HUES64 (cell line): ENCODE results near the gene SLC25A21.

Source experiments
- H3K27ac ChIP-seq: 2 replicates; pipeline ENCODE4 v1.7.0; 2013; ENCODE audit warnings: low read depth, low read length, inconsistent platforms
- H3K27me3 ChIP-seq: 2 replicates; pipeline ENCODE4 v1.6.1; 2013; ENCODE audit warnings: mild to moderate bottlenecking, low read length; ENCODE audit not compliant: insufficient read depth
- H3K36me3 ChIP-seq: 2 replicates; pipeline ENCODE4 v1.6.1; 2013; ENCODE audit warnings: mild to moderate bottlenecking, low read length; ENCODE audit not compliant: insufficient read depth
- H3K4me1 ChIP-seq: 2 replicates; pipeline ENCODE4 v1.6.1; 2013; ENCODE audit warnings: mild to moderate bottlenecking, low read length, moderate library complexity; ENCODE audit not compliant: insufficient read depth
- H3K4me3 ChIP-seq: 2 replicates; pipeline ENCODE4 v1.5.1; 2013; ENCODE audit warnings: mild to moderate bottlenecking, low read length, moderate library complexity
- H3K9ac ChIP-seq: 2 replicates; pipeline ENCODE4 v1.6.1; 2013; ENCODE audit warnings: mild to moderate bottlenecking, low read depth, low read length
- H3K9me3 ChIP-seq: 2 replicates; pipeline ENCODE4 v1.6.1; 2013; ENCODE audit warnings: low read depth, low read length; ENCODE audit not compliant: insufficient read depth
- WGBS: fragments of 150-250, 120-280 bp; methylation state at CpG from one replicate; pipeline ENCODE4 v1.1.7; 2013; ENCODE audit warnings: missing lambda C conversion rate; 5-methylcytosine and 5-hydroxymethylcytosine counted together

The SLC25A21 gene

GRCh38 chr14:36935976-36936678, 236.3 kb downstream of the SLC25A21 start:
- no peak overlapping the region for H3K27ac ChIP-seq

DNA sequence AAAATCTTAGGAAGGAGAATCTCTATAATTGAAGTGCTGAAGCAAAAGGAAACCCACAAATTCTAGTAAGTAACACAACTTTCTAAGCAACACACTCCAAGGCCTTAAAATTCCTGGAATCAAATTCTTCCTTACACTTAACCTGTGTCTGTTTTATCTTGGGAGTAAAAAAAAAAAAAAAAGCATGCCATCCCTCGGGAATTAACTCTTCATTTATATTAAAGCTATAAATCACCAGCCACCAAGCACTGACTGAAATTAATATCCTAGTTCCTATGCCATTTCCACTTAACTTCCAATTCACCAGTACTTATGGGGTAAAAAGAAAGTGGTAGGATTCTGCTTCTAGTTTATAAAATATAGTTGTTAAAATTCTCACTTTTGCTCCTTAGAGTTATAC, 238.1 kb downstream of the SLC25A21 start:
- Histone ChIP-seq H3K4me1 (peaks cover 6% of the 10 kb centered on the region; the same call in 1 of the 2 replicates), H3K4me3 (no peak overlapping the region), H3K36me3 (no peaks in the 10 kb centered on the region), H3K9ac (no peak overlapping the region), H3K27me3 (no peaks in the 10 kb centered on the region), H3K9me3 (no peaks in the 10 kb centered on the region), H3K27ac (no peak overlapping the region)
- no CpG with 5 or more reads among the region's 1 CpG for WGBS

More at GRCh38 chr14:36935976-36936678, 236.3 kb downstream of the SLC25A21 start:
- H3K4me1 ChIP-seq = peaks cover 6% of the 10 kb centered on the region; the same call in 1 of the 2 replicates
- WGBS = 78% methylated on average over 5 of the region's 6 CpGs
- H3K27me3 ChIP-seq = no peaks in the 10 kb centered on the region
- H3K36me3 ChIP-seq = no peaks in the 10 kb centered on the region
- H3K4me3 ChIP-seq = no peak overlapping the region
- no peak overlapping the region for H3K9ac ChIP-seq
- no peaks in the 10 kb centered on the region for H3K9me3 ChIP-seq

- H3K9ac ChIP-seq = no peak overlapping the region
- no peaks in the 10 kb centered on the region for H3K9me3 ChIP-seq
- no peak overlapping the region for H3K27ac ChIP-seq
- no peak overlapping the region for H3K4me3 ChIP-seq
- H3K27me3 ChIP-seq = no peaks in the 10 kb centered on the region
- H3K4me1 ChIP-seq = peaks cover 6% of the 10 kb centered on the region; the same call in 1 of the 2 replicates
- H3K36me3 ChIP-seq = no peaks in the 10 kb centered on the region
- WGBS = 92% methylated on average over 2 of the region's 2 CpGs
Measured at GRCh38 chr14:36931791-36932190, 240.6 kb downstream of the SLC25A21 start.

DNA sequence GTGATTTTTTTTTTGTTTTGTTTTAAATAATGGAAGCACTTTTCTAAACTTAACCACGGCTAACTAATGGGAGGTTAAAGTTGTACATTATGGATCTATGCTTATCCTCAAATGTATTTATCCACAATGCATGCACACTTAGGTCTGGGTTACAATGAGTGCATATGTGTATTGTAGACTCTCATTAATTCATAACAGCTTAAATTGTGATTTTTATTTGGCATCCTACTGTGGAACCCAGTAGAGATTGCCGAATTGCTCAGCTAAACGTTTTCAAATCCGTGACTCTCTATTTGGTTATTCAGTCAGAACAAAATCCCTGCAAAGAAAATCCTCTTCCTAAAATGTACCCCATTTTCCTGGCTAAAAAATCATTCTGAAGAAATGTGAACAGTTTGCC, 244.0 kb downstream of the SLC25A21 start:
- Histone ChIP-seq H3K27ac (no peak overlapping the region), H3K4me1 (peaks cover 3% of the 10 kb centered on the region; the same call in 1 of the 2 replicates), H3K9me3 (no peaks in the 10 kb centered on the region), H3K9ac (no peak overlapping the region), H3K4me3 (no peak overlapping the region), H3K27me3 (no peaks in the 10 kb centered on the region), H3K36me3 (no peaks in the 10 kb centered on the region)
- 95% methylated on average over 3 of the region's 4 CpGs for WGBS

GRCh38 chr14:36925094-36925493, 247.3 kb downstream of the SLC25A21 start:
- no peaks in the 10 kb centered on the region for H3K9me3 ChIP-seq
- no peaks in the 10 kb centered on the region for H3K4me1 ChIP-seq
- H3K27ac ChIP-seq = no peak overlapping the region
- no peaks in the 10 kb centered on the region for H3K36me3 ChIP-seq
- no peak overlapping the region for H3K9ac ChIP-seq
- H3K4me3 ChIP-seq = no peak overlapping the region
- no peaks in the 10 kb centered on the region for H3K27me3 ChIP-seq
- no CpG with 5 or more reads among the region's 2 CpGs for WGBS

DNA sequence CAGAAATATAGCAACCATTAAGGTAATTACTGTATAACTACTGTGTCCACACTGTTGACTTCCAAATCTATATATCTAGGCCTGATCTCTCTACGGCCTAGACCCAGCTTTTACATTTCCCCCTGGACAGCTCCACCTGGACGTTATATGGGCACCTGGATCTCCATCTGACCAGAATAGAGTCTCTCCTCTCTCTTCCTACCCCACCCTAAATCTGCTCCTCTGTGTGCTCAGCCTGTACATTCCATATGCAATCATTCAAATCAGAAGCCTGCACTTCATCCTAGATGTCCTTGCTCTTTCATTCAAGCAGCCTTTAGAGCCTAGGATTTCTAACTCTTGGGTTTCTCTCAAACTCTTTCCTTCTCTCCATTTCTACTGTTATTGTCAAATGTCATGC, 255.7 kb downstream of the SLC25A21 start:
- Histone ChIP-seq H3K9ac (no peak overlapping the region), H3K27me3 (no peaks in the 10 kb centered on the region), H3K36me3 (no peaks in the 10 kb centered on the region), H3K27ac (no peak overlapping the region), H3K4me1 (no peaks in the 10 kb centered on the region), H3K4me3 (no peak overlapping the region), H3K9me3 (no peaks in the 10 kb centered on the region)
- 94% methylated on average over 2 of the region's 2 CpGs for WGBS

DNA sequence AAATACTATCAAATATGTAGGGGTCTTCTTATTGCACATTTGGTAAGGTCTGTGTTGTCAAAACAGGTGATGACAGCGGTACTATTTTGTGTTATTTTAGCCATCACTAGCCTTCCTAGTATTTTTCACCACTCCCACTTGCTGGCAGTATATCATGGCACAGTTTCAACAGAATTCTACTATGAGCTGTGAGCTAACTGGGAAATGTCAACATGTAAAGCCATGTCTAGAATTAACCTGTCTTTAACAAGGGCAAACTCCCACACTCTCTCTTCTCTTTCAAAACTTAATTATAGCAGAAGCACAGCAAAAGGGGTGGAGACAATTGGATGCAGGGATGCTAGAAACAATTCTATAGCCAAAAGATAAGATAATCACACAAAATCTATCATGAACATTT, 257.3 kb downstream of the SLC25A21 start:
- 100% methylated on average over 1 of the region's 1 CpG for WGBS
- no peak overlapping the region for H3K9ac ChIP-seq
- no peaks in the 10 kb centered on the region for H3K4me1 ChIP-seq
- H3K27ac ChIP-seq = no peak overlapping the region
- no peaks in the 10 kb centered on the region for H3K27me3 ChIP-seq
- no peak overlapping the region for H3K4me3 ChIP-seq
- no peaks in the 10 kb centered on the region for H3K36me3 ChIP-seq
- no peaks in the 10 kb centered on the region for H3K9me3 ChIP-seq

DNA sequence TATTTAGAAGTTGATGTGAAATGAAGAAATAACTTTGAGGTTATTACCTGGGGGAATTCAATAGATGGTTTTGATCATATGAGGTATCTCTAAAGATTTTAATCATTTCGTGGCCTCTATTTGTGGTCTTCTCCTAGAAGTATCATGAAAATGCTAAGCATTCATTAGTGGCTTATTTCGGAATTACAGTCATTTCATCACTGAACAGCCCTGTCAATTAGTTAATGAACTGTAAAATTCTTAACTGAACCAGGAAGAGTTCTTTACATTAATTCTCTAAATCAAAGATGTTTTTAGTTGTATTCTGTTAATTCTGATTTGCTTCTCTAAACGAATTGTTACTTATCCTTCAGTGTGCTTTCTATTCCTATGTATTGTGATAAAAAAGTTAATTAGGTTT, 261.8 kb downstream of the SLC25A21 start:
- H3K27ac ChIP-seq = no peak overlapping the region
- H3K9me3 ChIP-seq = no peaks in the 10 kb centered on the region
- H3K4me3 ChIP-seq = no peak overlapping the region
- H3K27me3 ChIP-seq = no peaks in the 10 kb centered on the region
- H3K9ac ChIP-seq = no peak overlapping the region
- H3K36me3 ChIP-seq = no peaks in the 10 kb centered on the region
- WGBS = 100% methylated on average over 2 of the region's 3 CpGs
- no peaks in the 10 kb centered on the region; the same call in 1 of the 2 replicates for H3K4me1 ChIP-seq

- Histone ChIP-seq H3K4me1 (no peaks in the 10 kb centered on the region; the same call in 1 of the 2 replicates), H3K36me3 (no peaks in the 10 kb centered on the region), H3K27ac (no peak overlapping the region), H3K9ac (no peak overlapping the region), H3K9me3 (no peaks in the 10 kb centered on the region), H3K4me3 (no peak overlapping the region), H3K27me3 (no peaks in the 10 kb centered on the region)
- 89% methylated on average over 5 of the region's 5 CpGs for WGBS
Measured at GRCh38 chr14:36905272-36905888, 267.0 kb downstream of the SLC25A21 start.

- no peak overlapping the region for H3K4me3 ChIP-seq
- no peaks in the 10 kb centered on the region for H3K36me3 ChIP-seq
- peaks cover 11% of the 10 kb centered on the region for H3K9me3 ChIP-seq
- no peak overlapping the region for H3K27ac ChIP-seq
- H3K27me3 ChIP-seq = no peaks in the 10 kb centered on the region
- no peak overlapping the region for H3K9ac ChIP-seq
- no peaks in the 10 kb centered on the region; the same call in 1 of the 2 replicates for H3K4me1 ChIP-seq
Measured at GRCh38 chr14:36901861-36902260, 270.5 kb downstream of the SLC25A21 start.

DNA sequence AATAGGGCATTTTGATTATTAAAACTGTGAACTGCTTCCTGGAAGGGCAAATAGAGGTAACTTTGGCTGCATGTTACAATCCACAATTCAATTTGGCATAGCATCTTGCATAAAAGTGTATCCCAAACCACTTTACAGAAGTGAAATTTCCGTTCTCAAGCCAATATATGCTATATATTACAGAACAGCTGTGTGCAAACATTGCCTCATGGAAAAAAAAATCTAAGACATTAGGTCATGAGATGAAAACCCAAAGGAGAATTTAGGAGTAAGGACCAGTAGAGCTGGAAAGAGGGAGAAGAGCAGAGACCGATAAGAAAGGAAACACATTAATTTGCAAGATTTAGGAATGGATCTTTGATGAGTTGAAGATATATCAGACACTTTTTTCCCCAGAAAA, 271.6 kb downstream of the SLC25A21 start:
- WGBS = 90% methylated on average over 2 of the region's 2 CpGs
- no peaks in the 10 kb centered on the region for H3K27me3 ChIP-seq
- no peaks in the 10 kb centered on the region for H3K36me3 ChIP-seq
- no peak overlapping the region for H3K27ac ChIP-seq
- H3K9ac ChIP-seq = no peak overlapping the region
- no peak overlapping the region for H3K4me3 ChIP-seq
- H3K9me3 ChIP-seq = peaks cover 11% of the 10 kb centered on the region
- no peaks in the 10 kb centered on the region; the same call in 1 of the 2 replicates for H3K4me1 ChIP-seq
